Smooth muscle cell (in vitro differentiated cells): Measurements from ENCODE around the gene ZNF490. TPM values are rescaled to one million over a fixed set of nuclear protein-coding genes. Genes with fewer than 3 reads are reported as not detected.

ENCODE experiments used
- DNase-seq: peaks from one replicate; lab custom pipeline; 2025; ENCODE audit not compliant: unreplicated experiment; lab: John Stamatoyannopoulos, UW
- H2AFZ ChIP-seq: fragments of 200-600 bp; sonication (generic); 2 replicates; pipeline ENCODE4 v1.6.0; 2016; ENCODE audit warnings: antibody characterized with exemption, low read depth, mild to moderate bottlenecking
- H3F3A ChIP-seq: fragments of 200-600 bp; sonication (generic); 2 replicates; pipeline ENCODE4 v1.6.0; 2017; ENCODE audit warnings: antibody characterized with exemption, low read depth
- H3K27ac ChIP-seq: fragments of 200-600 bp; sonication (generic); 2 replicates; pipeline ENCODE4 v1.5.1; 2016; ENCODE audit warnings: low read depth, mild to moderate bottlenecking
- H3K27me3 ChIP-seq: fragments of 200-600 bp; sonication (generic); 2 replicates; pipeline ENCODE4 v1.6.1; 2016; ENCODE audit warnings: low read depth, mild to moderate bottlenecking
- H3K36me3 ChIP-seq: fragments of 200-600 bp; sonication (generic); 2 replicates; pipeline ENCODE4 v1.5.1; 2016; ENCODE audit warnings: low read depth
- H3K4me1 ChIP-seq: fragments of 200-600 bp; sonication (generic); 2 replicates; pipeline ENCODE4 v1.5.1; 2016; ENCODE audit warnings: low read depth
- H3K4me2 ChIP-seq: fragments of 200-600 bp; sonication (generic); 2 replicates; pipeline ENCODE4 v1.6.0; 2016; ENCODE audit warnings: mild to moderate bottlenecking
- H3K4me3 ChIP-seq: fragments of 200-600 bp; sonication (generic); 2 replicates; pipeline ENCODE4 v1.5.1; 2016; ENCODE audit warnings: mild to moderate bottlenecking
- H3K79me2 ChIP-seq: fragments of 200-600 bp; sonication (generic); 2 replicates; pipeline ENCODE4 v1.6.0; 2016; ENCODE audit warnings: low read depth, mild to moderate bottlenecking
- H3K9ac ChIP-seq: fragments of 200-600 bp; sonication (generic); 2 replicates; pipeline ENCODE4 v1.6.0; 2016; ENCODE audit warnings: low read depth
- H3K9me3 ChIP-seq: fragments of 200-600 bp; sonication (generic); replicated peaks from 2 replicates; pipeline ENCODE4 v1.5.1; 2016; ENCODE audit warnings: low read depth
- H4K20me1 ChIP-seq: fragments of 200-600 bp; sonication (generic); 2 replicates; pipeline ENCODE4 v1.6.0; 2016; ENCODE audit warnings: low read depth
- CTCF ChIP-seq: fragments of 200-600 bp; sonication (generic); IDR thresholded peaks from 2 replicates; pipeline ENCODE4 v1.5.1; 2017; ENCODE audit warnings: borderline replicate concordance, mild to moderate bottlenecking, antibody characterized with exemption; ENCODE audit not compliant: insufficient read depth, poor library complexity, severe bottlenecking
- WGBS: methylation state at CpG from one replicate; pipeline ENCODE4 v1.1.7; 2016; ENCODE audit warnings: low lambda C conversion rate; 5-methylcytosine and 5-hydroxymethylcytosine counted together
- polyA plus RNA-seq: library from polyadenylated mRNA; unstranded; fragments of >200 nt; fragmentation: Nextera tagmentation; extraction: Ambion mirVana; gene quantifications from 2 replicates; pipeline ENCODE4 v1.2.1, GENCODE V29; 2016
- total RNA-seq: library from RNA; depleted of rRNA; stranded (reverse); fragments of >200 nt; gene quantifications from 2 replicates; pipeline ENCODE4 v1.2.3, GENCODE V29; 2014

ZNF490 gene
- total and polyA plus RNA-seq, 2 experiments from 2014 or later, result 1.1 to 7.1 TPM

- no peaks in the 10 kb centered on the region for H3F3A ChIP-seq
- no peaks in the 10 kb centered on the region for H3K27me3 ChIP-seq
- no peaks in the 10 kb centered on the region for H4K20me1 ChIP-seq
These were observed 44.9 kb upstream of the ZNF490 start for GRCh38 chr19:12655546-12655945.

GRCh38 chr19:12652219-12652618 lies 41.6 kb upstream of the ZNF490 start:
- Histone ChIP-seq H4K20me1 (no peaks in the 10 kb centered on the region), H3F3A (no peaks in the 10 kb centered on the region), H3K9me3 (no peaks in the 10 kb centered on the region), H3K27me3 (no peaks in the 10 kb centered on the region), H3K4me1 (no peaks in the 10 kb centered on the region), H3K4me2 (no peak overlapping the region), H3K27ac (no peak overlapping the region), H2AFZ (no peak overlapping the region), H3K4me3 (no peak overlapping the region), H3K79me2 (no peaks in the 10 kb centered on the region), H3K9ac (no peak overlapping the region), H3K36me3 (peaks cover 4% of the 10 kb centered on the region)
- no peak for TF ChIP-seq CTCF
- DNase-seq, result no peak
- WGBS, result 92% methylated on average over 6 of the region's 6 CpGs

More at GRCh38 chr19:12655546-12655945, 44.9 kb upstream of the ZNF490 start:
- Histone ChIP-seq H3K4me2 (no peak overlapping the region), H3K36me3 (peaks cover 4% of the 10 kb centered on the region), H2AFZ (no peak overlapping the region), H3K79me2 (no peaks in the 10 kb centered on the region), H3K27ac (no peak overlapping the region), H3K4me1 (no peaks in the 10 kb centered on the region), H3K9me3 (no peaks in the 10 kb centered on the region), H3K4me3 (no peak overlapping the region), H3K9ac (no peak overlapping the region)
- 97% methylated on average over 8 of the region's 8 CpGs for WGBS
- no peak for TF ChIP-seq CTCF
- DNase-seq, result no peak

GRCh38 chr19:12649941-12650340 lies 39.3 kb upstream of the ZNF490 start:
- 97% methylated on average over 10 of the region's 10 CpGs for WGBS
- no peak for TF ChIP-seq CTCF

GRCh38 chr19:12648088-12648487 lies 37.5 kb upstream of the ZNF490 start:
- DNase-seq, result no peak
- no peaks in the 10 kb centered on the region for H3K27me3 ChIP-seq
- WGBS, result 66% methylated on average over 29 of the region's 29 CpGs
- no peaks in the 10 kb centered on the region for H3K4me1 ChIP-seq
- no peak overlapping the region for H2AFZ ChIP-seq
- H3K9ac ChIP-seq, result no peak overlapping the region
- H3K9me3 ChIP-seq, result no peaks in the 10 kb centered on the region
- no peak overlapping the region for H3K27ac ChIP-seq
- peak overlapping the region; percentile 12 for H3K4me2 ChIP-seq
- peak; percentile 8 for TF ChIP-seq CTCF
- no peaks in the 10 kb centered on the region for H3F3A ChIP-seq
- peaks cover 4% of the 10 kb centered on the region for H3K36me3 ChIP-seq
- H4K20me1 ChIP-seq, result no peaks in the 10 kb centered on the region
- H3K4me3 ChIP-seq, result no peak overlapping the region
- no peaks in the 10 kb centered on the region for H3K79me2 ChIP-seq

More at GRCh38 chr19:12649941-12650340, 39.3 kb upstream of the ZNF490 start:
- Histone ChIP-seq H3K27me3 (no peaks in the 10 kb centered on the region), H2AFZ (no peak overlapping the region), H3K4me3 (no peak overlapping the region), H4K20me1 (no peaks in the 10 kb centered on the region), H3F3A (no peaks in the 10 kb centered on the region), H3K4me2 (no peak overlapping the region), H3K27ac (no peak overlapping the region), H3K9ac (no peak overlapping the region), H3K4me1 (no peaks in the 10 kb centered on the region), H3K36me3 (peaks cover 4% of the 10 kb centered on the region), H3K9me3 (no peaks in the 10 kb centered on the region), H3K79me2 (no peaks in the 10 kb centered on the region)
- no peak for DNase-seq
